A673 (cell line): ENCODE measurements around the gene DOCK1.

Experiments
- EZH2 ChIP-seq: fragments of 200-600 bp; sonication (generic); IDR thresholded peaks from 2 replicates; pipeline ENCODE4 v1.6.1; 2017; ENCODE audit warnings: borderline replicate concordance, low read depth, mild to moderate bottlenecking, mixed read lengths, antibody characterized with exemption, low read length; ENCODE audit not compliant: poor library complexity, severe bottlenecking
- TF ChIP-seq, protein P1 (sequence below): fragments of 300-800, 200-600 bp; sonication (generic); conservative IDR thresholded peaks from 2 replicates; pipeline ENCODE4 v1.5.1; 2017; ENCODE audit warnings: low read depth, mild to moderate bottlenecking, antibody characterized with exemption, low read length, moderate library complexity, mixed read lengths

DNA sequence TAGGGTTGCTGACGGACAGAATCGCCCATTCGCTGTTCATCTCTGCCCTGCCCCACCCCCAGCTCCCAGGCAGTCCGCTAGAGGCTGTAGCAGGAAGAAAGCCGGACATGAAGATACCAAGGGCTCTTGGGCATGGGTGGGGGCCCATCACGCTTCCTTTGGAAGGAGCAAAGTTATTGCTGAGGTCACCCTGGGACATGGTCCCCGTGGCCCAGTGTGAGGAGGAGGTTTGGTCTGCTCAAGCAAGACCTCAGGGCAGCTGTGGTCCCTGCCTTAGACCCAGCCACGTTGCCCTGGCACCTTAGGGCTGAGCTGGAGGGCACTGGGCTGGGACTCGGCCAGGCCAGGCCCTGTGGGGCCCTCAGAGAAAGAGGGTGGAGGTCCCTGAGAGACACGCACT, 511.8 kb downstream of the DOCK1 start:
- TF ChIP-seq, protein P1, sequence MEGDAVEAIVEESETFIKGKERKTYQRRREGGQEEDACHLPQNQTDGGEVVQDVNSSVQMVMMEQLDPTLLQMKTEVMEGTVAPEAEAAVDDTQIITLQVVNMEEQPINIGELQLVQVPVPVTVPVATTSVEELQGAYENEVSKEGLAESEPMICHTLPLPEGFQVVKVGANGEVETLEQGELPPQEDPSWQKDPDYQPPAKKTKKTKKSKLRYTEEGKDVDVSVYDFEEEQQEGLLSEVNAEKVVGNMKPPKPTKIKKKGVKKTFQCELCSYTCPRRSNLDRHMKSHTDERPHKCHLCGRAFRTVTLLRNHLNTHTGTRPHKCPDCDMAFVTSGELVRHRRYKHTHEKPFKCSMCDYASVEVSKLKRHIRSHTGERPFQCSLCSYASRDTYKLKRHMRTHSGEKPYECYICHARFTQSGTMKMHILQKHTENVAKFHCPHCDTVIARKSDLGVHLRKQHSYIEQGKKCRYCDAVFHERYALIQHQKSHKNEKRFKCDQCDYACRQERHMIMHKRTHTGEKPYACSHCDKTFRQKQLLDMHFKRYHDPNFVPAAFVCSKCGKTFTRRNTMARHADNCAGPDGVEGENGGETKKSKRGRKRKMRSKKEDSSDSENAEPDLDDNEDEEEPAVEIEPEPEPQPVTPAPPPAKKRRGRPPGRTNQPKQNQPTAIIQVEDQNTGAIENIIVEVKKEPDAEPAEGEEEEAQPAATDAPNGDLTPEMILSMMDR, result no peak
- TF ChIP-seq EZH2, result no peak
